GM12865 (cell line): Measurements from ENCODE around the gene C6orf136.
"Not testable (repeated sequence)": the region's sequence is repeated elsewhere in the genome, so short reads cannot be mapped to it uniquely, and the experiment has no call there.

Source experiments
- DNase-seq: peaks from one replicate; pipeline ENCODE4 v3.0.0; 2010; ENCODE audit warnings: low read depth
- H3K4me3 ChIP-seq: 2 replicates; pipeline ENCODE4 v1.5.1; 2011; ENCODE audit warnings: mild to moderate bottlenecking, low read depth, low read length, control low read depth
- CTCF ChIP-seq: IDR thresholded peaks from 2 replicates; pipeline ENCODE4 v1.5.1; 2011; ENCODE audit warnings: low read length, control low read depth, low read depth, inconsistent platforms; ENCODE audit not compliant: insufficient read depth; ENCODE audit errors: missing control alignments

The C6orf136 gene

GRCh38 chr6:30646450-30647241 is at the start of gene C6orf136:
TSS of gene C6orf136 (plus strand) at chr6:30647133. CDS start at chr6:30647232, 99 bp downstream.
- peak within 1 kb of the TSS; percentile 77 for H3K4me3 ChIP-seq
- peak; percentile 98 for DNase-seq
- no peak for TF ChIP-seq CTCF

DNA sequence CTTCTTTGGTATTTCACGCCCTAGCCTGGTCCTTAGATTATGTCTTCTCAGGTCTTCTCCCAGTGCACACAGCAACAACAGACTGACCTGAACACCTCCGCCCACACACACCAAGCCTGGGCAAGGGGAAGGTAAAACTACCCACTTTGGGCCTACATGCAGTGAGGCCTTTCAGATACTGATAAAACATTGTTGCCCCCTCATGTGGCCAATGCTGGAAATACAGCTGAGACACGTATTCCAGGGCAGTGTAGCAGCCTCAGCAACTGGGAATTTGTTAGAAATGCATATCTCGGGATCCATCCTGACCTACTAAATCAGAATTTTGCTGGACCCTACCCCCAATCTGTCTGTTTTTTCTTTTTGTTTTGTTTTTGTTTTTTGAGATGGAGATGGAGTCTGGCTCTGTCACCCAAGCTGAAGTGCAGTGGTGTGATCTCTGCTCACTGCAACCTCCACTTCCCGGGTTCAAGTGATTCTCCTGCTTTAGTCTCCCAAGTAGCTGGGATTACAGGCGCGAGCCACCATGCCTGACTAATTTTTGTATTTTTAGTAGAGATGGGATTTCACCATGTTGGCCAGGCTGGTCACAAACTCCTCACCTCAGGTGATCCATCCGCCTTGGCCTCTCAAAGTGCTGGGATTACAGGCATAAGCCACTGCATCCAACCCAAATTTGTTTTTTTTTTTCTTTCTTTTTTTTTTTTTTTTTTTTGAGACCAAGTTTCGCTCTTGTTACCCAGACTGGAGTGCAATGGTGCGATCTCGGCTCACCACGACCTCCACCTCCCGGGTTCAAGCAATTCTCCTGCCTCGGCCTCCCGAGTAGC is 49.4 kb upstream of the C6orf136 start:
- not testable (repeated sequence) for H3K4me3 ChIP-seq
- TF ChIP-seq CTCF: peak; percentile 82
- peak; percentile 80 for DNase-seq

GRCh38 chr6:30598912-30599624 is 47.9 kb upstream of the C6orf136 start:
- DNase-seq: no peak

GRCh38 chr6:30599625-30600324 is 47.2 kb upstream of the C6orf136 start:
- no peak for DNase-seq

More at GRCh38 chr6:30598912-30599624, 47.9 kb upstream of the C6orf136 start:
- no peak for TF ChIP-seq CTCF
- H3K4me3 ChIP-seq: no peak overlapping the region

DNA sequence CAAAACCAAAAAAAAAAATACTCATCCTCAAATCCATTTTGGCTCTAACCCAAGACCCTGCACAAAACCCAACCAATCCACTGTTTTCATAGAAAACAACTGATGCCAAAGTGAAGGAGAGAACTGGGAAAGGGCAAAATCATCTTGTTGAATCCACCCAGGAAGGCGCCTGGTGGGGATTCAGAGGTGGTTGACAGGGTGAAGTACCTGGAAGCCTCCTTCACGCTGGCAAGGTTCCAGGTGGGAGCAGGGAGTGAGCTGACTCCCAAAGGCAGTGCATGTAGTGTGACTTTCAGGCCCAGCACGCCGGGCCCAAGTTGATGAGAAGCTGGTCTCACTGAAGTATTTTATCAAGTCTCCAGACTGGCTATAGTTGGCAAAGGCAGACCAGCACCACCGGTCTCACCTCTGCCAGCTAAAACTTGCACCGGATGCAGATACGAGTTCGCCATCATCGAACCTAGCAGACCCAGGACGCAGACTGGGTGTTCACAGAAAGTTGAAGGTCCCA is 46.4 kb upstream of the C6orf136 start:
- H3K4me3 ChIP-seq: no peak overlapping the region
- no peak for DNase-seq
- TF ChIP-seq CTCF: no peak

More at GRCh38 chr6:30599625-30600324, 47.2 kb upstream of the C6orf136 start:
- no peak for TF ChIP-seq CTCF
- H3K4me3 ChIP-seq: no peak overlapping the region

DNA sequence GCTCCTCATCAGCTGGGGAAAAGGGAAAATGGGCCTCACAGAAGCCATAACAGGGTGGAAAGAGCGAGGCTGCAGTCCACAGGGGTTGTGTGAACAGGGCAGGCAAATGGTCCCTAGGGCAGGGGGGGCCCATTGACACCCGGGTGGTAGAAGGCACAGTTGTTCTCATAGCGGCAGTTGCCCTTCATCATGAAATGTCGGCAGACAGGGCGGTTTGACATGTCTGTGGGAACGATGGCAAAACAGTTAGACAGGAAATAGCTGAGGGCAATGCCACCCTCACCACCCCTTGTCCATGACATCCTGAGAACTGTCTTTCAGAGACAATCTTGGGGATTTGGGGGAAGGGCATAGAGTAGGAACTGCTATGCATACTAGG is 45.5 kb upstream of the C6orf136 start:
- TF ChIP-seq CTCF: no peak
- no peak for DNase-seq
- no peak overlapping the region for H3K4me3 ChIP-seq
